A549 (cell line): ENCODE results near the gene PALM3. TPM values are rescaled to one million over a fixed set of nuclear protein-coding genes. Genes with fewer than 3 reads are reported as not detected.
A peak's percentile ranks its signal among the peaks of the same experiment; 100 is the strongest.

ENCODE experiments used
- ATAC-seq, 2 experiments: fragments of 200-7000 bp in 1 of 2; fragments of >200 bp in 1 of 2; cut with Nextera tagmentation in 1 of 2; cut with Tn5 transposase in 1 of 2; 3 replicates each; pipeline versions ENCODE4 v1.8.0 to v1.9.1; 2018 to 2020; ENCODE audit warnings: mild to moderate bottlenecking in 1 of 2, moderate library complexity in 1 of 2
- CTCF ChIA-PET: fragments of 300-600 bp; sonication (Branson Sonifier 250); formaldehyde crosslinking; extraction: SDS; loops from one replicate; lab custom pipeline; 2021; ENCODE audit warnings: antibody characterized with exemption, inconsistent platforms; lab: Yijun Ruan, JAX
- POLR2A ChIA-PET: fragments of 350-600 bp; formaldehyde crosslinking; extraction: SDS; loops from one replicate; lab custom pipeline; 2021; ENCODE audit warnings: antibody characterized with exemption, inconsistent platforms; lab: Yijun Ruan, JAX
- DNase-seq, 2 experiments: peaks; one replicate each; pipeline versions ENCODE4 v3.0.0 to v3.0.0-alpha.2; 2011 to 2016; ENCODE audit warnings: low read depth in 1 of 2, low spot score in 1 of 2
- FAIRE-seq: peaks from 2 replicates; lab custom pipeline; 2011; peaks lifted over from hg19 to GRCh38; lab: Jason Lieb, UNC
- H3K27ac ChIP-seq, 2 experiments: fragments of >200 bp; sonication (Bioruptor Twin); formaldehyde crosslinking; 3 replicates each; pipeline ENCODE4 v1.5.1; 2016 to 2017
- H3K4me1 ChIP-seq: fragments of >200 bp; sonication (Bioruptor Twin); formaldehyde crosslinking; 3 replicates; pipeline ENCODE4 v1.6.1; 2016
- H3K4me2 ChIP-seq: fragments of >200 bp; sonication (Bioruptor Twin); formaldehyde crosslinking; 3 replicates; pipeline ENCODE4 v1.6.1; 2016
- H3K4me3 ChIP-seq: fragments of >200 bp; sonication (Bioruptor Twin); formaldehyde crosslinking; 3 replicates; pipeline ENCODE4 v1.5.1; 2016
- H3K9me3 ChIP-seq: fragments of >200 bp; sonication (Bioruptor Twin); formaldehyde crosslinking; 3 replicates; pipeline ENCODE4 v1.6.1; 2016
- CBX2 ChIP-seq: fragments of 200-600 bp; sonication (generic); IDR thresholded peaks from 2 replicates; pipeline ENCODE4 v1.6.1; 2016; ENCODE audit warnings: low read depth, mild to moderate bottlenecking, borderline replicate concordance
- CHD2 ChIP-seq: fragments of 150-350 bp; IDR thresholded peaks from 2 replicates; pipeline ENCODE4 v1.6.1; 2014; ENCODE audit warnings: low read length; ENCODE audit not compliant: partially characterized antibody
- EHMT2 ChIP-seq: fragments of 200-600 bp; sonication (generic); IDR thresholded peaks from 2 replicates; pipeline ENCODE4 v1.6.1; 2016; ENCODE audit warnings: antibody characterized with exemption, low read depth, mild to moderate bottlenecking, moderate library complexity
- ESRRA ChIP-seq: fragments of 150-350 bp; IDR thresholded peaks from 2 replicates; pipeline ENCODE4 v1.6.1; 2014; ENCODE audit warnings: mild to moderate bottlenecking, low read length, borderline replicate concordance
- FOSL2 ChIP-seq, 2 experiments: fragments of 450-650 bp in 1 of 2; fragments of >200 bp in 1 of 2; sonication (Bioruptor Twin) in 1 of 2; formaldehyde crosslinking; IDR thresholded peaks; 2 replicates each; pipeline versions ENCODE4 v1.5.0 to v1.6.1; 2016 to 2020; ENCODE audit warnings: mild to moderate bottlenecking in 1 of 2, moderate library complexity in 1 of 2
- GATA3 ChIP-seq: IDR thresholded peaks from 2 replicates; pipeline ENCODE4 v1.6.1; 2012; ENCODE audit warnings: borderline replicate concordance
- HEYL ChIP-seq: fragments of 250-450 bp; sonication (Bioruptor Pico); IDR thresholded peaks from 2 replicates; pipeline ENCODE4 v1.8.0; 2021; ENCODE audit warnings: mild to moderate bottlenecking, moderate library complexity
- HOXB13 ChIP-seq: fragments of 250-450 bp; sonication (Bioruptor Pico); IDR thresholded peaks from 2 replicates; pipeline ENCODE4 v1.5.0; 2020; ENCODE audit warnings: low read depth, mild to moderate bottlenecking, moderate library complexity
- HOXB5 ChIP-seq: fragments of 250-450 bp; sonication (Bioruptor Pico); IDR thresholded peaks from 2 replicates; pipeline ENCODE4 v1.5.0; 2020; ENCODE audit warnings: mild to moderate bottlenecking, moderate library complexity
- JUNB ChIP-seq: fragments of >200 bp; sonication (Bioruptor Twin); formaldehyde crosslinking; IDR thresholded peaks from 2 replicates; pipeline ENCODE4 v1.6.1; 2016
- NR3C1 ChIP-seq: fragments of >200 bp; sonication (Bioruptor Twin); formaldehyde crosslinking; IDR thresholded peaks from 3 replicates; pipeline ENCODE4 v1.6.1; 2017
- PHF8 ChIP-seq: fragments of 200-600 bp; sonication (generic); IDR thresholded peaks from 2 replicates; pipeline ENCODE4 v1.6.1; 2016; ENCODE audit warnings: low read depth, mild to moderate bottlenecking, antibody characterized with exemption, moderate library complexity, borderline replicate concordance
- RAD21 ChIP-seq, 2 experiments: fragments of >200 bp in 1 of 2; sonication (Bioruptor Twin) in 1 of 2; formaldehyde crosslinking in 1 of 2; IDR thresholded peaks in 1 of 2; conservative IDR thresholded peaks in 1 of 2; 2 replicates in 1 of 2; 3 replicates in 1 of 2; pipeline ENCODE4 v1.6.1; 2012 to 2018; ENCODE audit warnings: inconsistent platforms in 1 of 2
- RARB ChIP-seq: fragments of 250-450 bp; sonication (Bioruptor Pico); IDR thresholded peaks from 2 replicates; pipeline ENCODE4 v1.8.0; 2021; ENCODE audit warnings: mild to moderate bottlenecking, moderate library complexity
- RCOR1 ChIP-seq: fragments of 150-350 bp; IDR thresholded peaks from 2 replicates; pipeline ENCODE4 v1.6.1; 2014; ENCODE audit warnings: antibody characterized with exemption, low read length, low read depth
- RFX5 ChIP-seq: fragments of 450-650 bp; IDR thresholded peaks from 2 replicates; pipeline ENCODE4 v1.7.1; 2014; ENCODE audit warnings: antibody characterized with exemption, mild to moderate bottlenecking, moderate library complexity
- RNF2 ChIP-seq: fragments of 200-600 bp; sonication (generic); IDR thresholded peaks from 2 replicates; pipeline ENCODE4 v1.6.1; 2016; ENCODE audit warnings: low read depth, mild to moderate bottlenecking, antibody characterized with exemption, moderate library complexity, borderline replicate concordance
- SREBF2 ChIP-seq: fragments of 450-650 bp; IDR thresholded peaks from 2 replicates; pipeline ENCODE4 v1.6.1; 2014; ENCODE audit warnings: mild to moderate bottlenecking, moderate library complexity
- TFCP2L1 ChIP-seq: fragments of 250-450 bp; sonication (Bioruptor Pico); IDR thresholded peaks from 2 replicates; pipeline ENCODE4 v1.5.0; 2021; ENCODE audit warnings: mild to moderate bottlenecking
- ZSCAN20 ChIP-seq: fragments of 250-450 bp; sonication (Bioruptor Pico); IDR thresholded peaks from 2 replicates; pipeline ENCODE4 v1.8.0; 2022; ENCODE audit warnings: mild to moderate bottlenecking, moderate library complexity
- WGBS: methylation state at CpG from one replicate; pipeline ENCODE4 v1.1.6; 2017; ENCODE audit errors: missing lambda C conversion rate; 5-methylcytosine and 5-hydroxymethylcytosine counted together
- polyA plus RNA-seq, 4 experiments: library from polyadenylated mRNA; depleted of rRNA in 3 of 4; stranded (reverse); fragments of >200 nt; fragmentation: RNase III in 1 of 4; extraction: RNeasy Plus Mini Kit Qiagen cat#74134 plus additional on column Dnase treatment in 1 of 4; gene quantifications; 2 replicates in 3 of 4; 3 replicates in 1 of 4; pipeline ENCODE4 v1.2.3, GENCODE V29; 2011 to 2017
- TF ChIP-seq, protein P1 (sequence below): fragments of 450-650 bp; IDR thresholded peaks from 2 replicates; pipeline ENCODE4 v1.6.1; 2014; ENCODE audit warnings: antibody characterized with exemption
- TF ChIP-seq, protein P2 (sequence below): IDR thresholded peaks from 2 replicates; pipeline ENCODE4 v1.6.1; 2012
- TF ChIP-seq, protein P3 (sequence below): fragments of 200-600 bp; sonication (generic); IDR thresholded peaks from 2 replicates; pipeline ENCODE4 v1.6.1; 2016; ENCODE audit warnings: antibody characterized with exemption, mild to moderate bottlenecking, moderate library complexity
- TF ChIP-seq, protein P4 (sequence below): fragments of 250-450 bp; sonication (Bioruptor Pico); IDR thresholded peaks from 2 replicates; pipeline ENCODE4 v1.5.0; 2020; ENCODE audit warnings: low read depth, mild to moderate bottlenecking, moderate library complexity
- TF ChIP-seq, protein P5 (sequence below): fragments of 150-350 bp; IDR thresholded peaks from 2 replicates; pipeline ENCODE4 v1.6.1; 2014; ENCODE audit warnings: low read depth, mild to moderate bottlenecking, low read length

The PALM3 gene
- polyA plus RNA-seq, 2 of the 4 experiments (the other 2 are of a cell fraction), result 0.96 to 12.1 TPM

DNA sequence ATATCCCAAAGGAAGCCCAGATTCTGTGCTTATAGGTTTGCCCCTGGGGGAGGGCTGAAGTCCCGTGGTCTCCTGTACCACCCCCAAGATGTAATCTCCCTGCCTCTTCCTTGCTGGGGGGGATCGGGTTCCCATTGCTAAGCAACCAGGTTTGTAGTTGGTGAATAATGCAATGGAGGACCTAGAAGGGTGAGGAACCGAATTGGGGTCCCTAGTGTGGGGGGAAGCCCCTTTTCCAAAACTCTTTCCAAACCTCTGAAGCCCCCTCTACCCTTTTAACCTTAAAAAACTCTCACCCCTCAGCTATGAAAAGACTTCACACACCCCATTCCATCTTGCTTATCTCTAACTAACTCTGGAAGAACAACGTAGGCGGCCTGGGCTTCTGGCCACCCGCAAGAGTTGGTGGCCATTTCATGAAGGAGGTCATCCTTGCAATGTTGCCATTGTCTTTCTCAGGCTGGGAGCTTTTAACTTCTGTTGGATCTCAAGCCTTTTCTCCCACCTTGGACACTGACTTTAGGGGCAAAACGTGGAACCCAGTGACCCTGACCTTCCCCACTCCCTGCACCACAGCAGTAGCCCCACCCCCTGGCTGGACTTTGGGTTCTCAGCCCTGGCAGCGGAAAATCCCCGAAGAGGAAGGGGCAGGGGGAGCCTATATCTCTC, 661 bp downstream of the PALM3 start:
- POLR2A ChIA-PET, result interaction anchor here (0.7 kb wide), 1 partner anchor 11 kb away, joined by 3 read pairs; no protein-coding TSS in a partner anchor
- Histone ChIP-seq H3K9me3 (no peaks in the 10 kb centered on the region), H3K4me1 (peaks cover 20% of the 10 kb centered on the region), H3K4me3 (no peak overlapping the region), H3K27ac (peak overlapping the region in 1 of 2 experiments; percentile 49; a peak in 2 of 6 replicates), H3K4me2 (peak overlapping the region; percentile 21; the same call in 1 of the 3 replicates)
- WGBS, result 65% methylated on average over 8 of the region's 9 CpGs
- ATAC-seq (no peak), FAIRE-seq (no peak), DNase-seq (no peak)
- CTCF ChIA-PET, result interaction anchor here (1.7 to 8.8 kb wide), 5 partner anchors 8 to 181 kb away, joined by 3 to 93 read pairs (median 14); partner anchors contain the start of gene MISP3
- TF ChIP-seq FOSL2 (IDR thresholded peaks at IDR 0.05) (no peak), FOSL2 (CRISPR knock-in tag; IDR thresholded peaks at IDR 0.05) (no peak), ESRRA (no peak), RARB (CRISPR knock-in tag) (no peak), HOXB5 (no peak), RCOR1 (no peak), RNF2 (no peak), NR3C1 (no peak), CHD2 (no peak), RFX5 (no peak)
- TF ChIP-seq, protein P1, sequence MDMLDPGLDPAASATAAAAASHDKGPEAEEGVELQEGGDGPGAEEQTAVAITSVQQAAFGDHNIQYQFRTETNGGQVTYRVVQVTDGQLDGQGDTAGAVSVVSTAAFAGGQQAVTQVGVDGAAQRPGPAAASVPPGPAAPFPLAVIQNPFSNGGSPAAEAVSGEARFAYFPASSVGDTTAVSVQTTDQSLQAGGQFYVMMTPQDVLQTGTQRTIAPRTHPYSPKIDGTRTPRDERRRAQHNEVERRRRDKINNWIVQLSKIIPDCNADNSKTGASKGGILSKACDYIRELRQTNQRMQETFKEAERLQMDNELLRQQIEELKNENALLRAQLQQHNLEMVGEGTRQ, result no peak
- TF ChIP-seq, protein P2, sequence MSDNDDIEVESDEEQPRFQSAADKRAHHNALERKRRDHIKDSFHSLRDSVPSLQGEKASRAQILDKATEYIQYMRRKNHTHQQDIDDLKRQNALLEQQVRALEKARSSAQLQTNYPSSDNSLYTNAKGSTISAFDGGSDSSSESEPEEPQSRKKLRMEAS, result no peak

DNA sequence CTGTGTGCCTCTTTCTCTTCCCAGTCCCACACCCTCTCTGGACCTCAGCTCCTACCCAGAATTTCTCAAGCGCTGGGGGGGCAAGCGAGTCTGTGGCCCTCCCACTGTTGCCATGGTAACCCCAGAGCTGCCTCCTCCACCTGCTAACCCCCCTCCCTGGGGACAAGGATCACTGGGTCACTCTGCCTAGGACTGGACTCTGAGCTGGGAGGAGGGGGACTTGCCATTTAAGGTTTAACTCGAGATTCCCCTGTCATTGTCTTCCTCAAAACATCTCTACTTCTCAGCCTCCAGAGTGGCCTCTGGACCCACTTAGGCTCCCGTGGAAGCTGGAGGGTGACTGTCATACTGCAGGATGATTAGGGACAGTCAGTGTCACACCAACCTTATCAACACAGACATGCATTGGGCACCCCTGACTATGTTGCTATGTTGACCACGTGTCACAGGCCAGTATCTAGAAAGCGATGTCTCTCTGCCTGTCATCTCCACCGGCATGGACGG, 2.2 kb downstream of the PALM3 start:
- H3K27ac ChIP-seq, result no peak overlapping the region
- DNase-seq, result no peak
- POLR2A ChIA-PET, result no interaction called here
- TF ChIP-seq SREBF2 (no peak), CBX2 (no peak), GATA3 (no peak), JUNB (no peak), RNF2 (no peak), HOXB13 (no peak), RAD21 (conservative IDR thresholded peaks at IDR 0.05 in 1 of 2, IDR thresholded peaks at IDR 0.05 in 1 of 2) (no peak), ESRRA (no peak), EHMT2 (no peak), ZSCAN20 (CRISPR knock-in tag) (no peak), HEYL (CRISPR knock-in tag) (no peak), PHF8 (no peak), TFCP2L1 (CRISPR knock-in tag) (no peak), NR3C1 (no peak)
- TF ChIP-seq, protein P2, result no peak
- TF ChIP-seq, protein P3, sequence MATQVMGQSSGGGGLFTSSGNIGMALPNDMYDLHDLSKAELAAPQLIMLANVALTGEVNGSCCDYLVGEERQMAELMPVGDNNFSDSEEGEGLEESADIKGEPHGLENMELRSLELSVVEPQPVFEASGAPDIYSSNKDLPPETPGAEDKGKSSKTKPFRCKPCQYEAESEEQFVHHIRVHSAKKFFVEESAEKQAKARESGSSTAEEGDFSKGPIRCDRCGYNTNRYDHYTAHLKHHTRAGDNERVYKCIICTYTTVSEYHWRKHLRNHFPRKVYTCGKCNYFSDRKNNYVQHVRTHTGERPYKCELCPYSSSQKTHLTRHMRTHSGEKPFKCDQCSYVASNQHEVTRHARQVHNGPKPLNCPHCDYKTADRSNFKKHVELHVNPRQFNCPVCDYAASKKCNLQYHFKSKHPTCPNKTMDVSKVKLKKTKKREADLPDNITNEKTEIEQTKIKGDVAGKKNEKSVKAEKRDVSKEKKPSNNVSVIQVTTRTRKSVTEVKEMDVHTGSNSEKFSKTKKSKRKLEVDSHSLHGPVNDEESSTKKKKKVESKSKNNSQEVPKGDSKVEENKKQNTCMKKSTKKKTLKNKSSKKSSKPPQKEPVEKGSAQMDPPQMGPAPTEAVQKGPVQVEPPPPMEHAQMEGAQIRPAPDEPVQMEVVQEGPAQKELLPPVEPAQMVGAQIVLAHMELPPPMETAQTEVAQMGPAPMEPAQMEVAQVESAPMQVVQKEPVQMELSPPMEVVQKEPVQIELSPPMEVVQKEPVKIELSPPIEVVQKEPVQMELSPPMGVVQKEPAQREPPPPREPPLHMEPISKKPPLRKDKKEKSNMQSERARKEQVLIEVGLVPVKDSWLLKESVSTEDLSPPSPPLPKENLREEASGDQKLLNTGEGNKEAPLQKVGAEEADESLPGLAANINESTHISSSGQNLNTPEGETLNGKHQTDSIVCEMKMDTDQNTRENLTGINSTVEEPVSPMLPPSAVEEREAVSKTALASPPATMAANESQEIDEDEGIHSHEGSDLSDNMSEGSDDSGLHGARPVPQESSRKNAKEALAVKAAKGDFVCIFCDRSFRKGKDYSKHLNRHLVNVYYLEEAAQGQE, result no peak
- TF ChIP-seq, protein P4, sequence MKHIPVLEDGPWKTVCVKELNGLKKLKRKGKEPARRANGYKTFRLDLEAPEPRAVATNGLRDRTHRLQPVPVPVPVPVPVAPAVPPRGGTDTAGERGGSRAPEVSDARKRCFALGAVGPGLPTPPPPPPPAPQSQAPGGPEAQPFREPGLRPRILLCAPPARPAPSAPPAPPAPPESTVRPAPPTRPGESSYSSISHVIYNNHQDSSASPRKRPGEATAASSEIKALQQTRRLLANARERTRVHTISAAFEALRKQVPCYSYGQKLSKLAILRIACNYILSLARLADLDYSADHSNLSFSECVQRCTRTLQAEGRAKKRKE (CRISPR knock-in tag), result no peak
- TF ChIP-seq, protein P5, sequence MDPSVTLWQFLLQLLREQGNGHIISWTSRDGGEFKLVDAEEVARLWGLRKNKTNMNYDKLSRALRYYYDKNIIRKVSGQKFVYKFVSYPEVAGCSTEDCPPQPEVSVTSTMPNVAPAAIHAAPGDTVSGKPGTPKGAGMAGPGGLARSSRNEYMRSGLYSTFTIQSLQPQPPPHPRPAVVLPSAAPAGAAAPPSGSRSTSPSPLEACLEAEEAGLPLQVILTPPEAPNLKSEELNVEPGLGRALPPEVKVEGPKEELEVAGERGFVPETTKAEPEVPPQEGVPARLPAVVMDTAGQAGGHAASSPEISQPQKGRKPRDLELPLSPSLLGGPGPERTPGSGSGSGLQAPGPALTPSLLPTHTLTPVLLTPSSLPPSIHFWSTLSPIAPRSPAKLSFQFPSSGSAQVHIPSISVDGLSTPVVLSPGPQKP, result no peak
- no peak overlapping the region for H3K4me3 ChIP-seq
- 35% methylated on average over 8 of the region's 8 CpGs for WGBS
- FAIRE-seq, result no peak
- CTCF ChIA-PET, result interaction anchor here (0.6 to 8.8 kb wide), 27 partner anchors 8 to 277 kb away, joined by 3 to 93 read pairs (median 4); partner anchors contain the start of genes IL27RA, MISP3 and NANOS3
- H3K4me1 ChIP-seq, result peaks cover 20% of the 10 kb centered on the region
- no peaks in the 10 kb centered on the region for H3K9me3 ChIP-seq
- H3K4me2 ChIP-seq, result no peak overlapping the region
- no peak for ATAC-seq
